Effector CD8-positive, alpha-beta T cell (primary cell): ENCODE results near the gene RRAGA.
"Not testable (repeated sequence)": the region's sequence is repeated elsewhere in the genome, so short reads cannot be mapped to it uniquely, and the experiment has no call there.

Experiments used
- DNase-seq: peaks from one replicate; lab custom pipeline; 2025; lab: John Stamatoyannopoulos, UW

The RRAGA gene

DNA sequence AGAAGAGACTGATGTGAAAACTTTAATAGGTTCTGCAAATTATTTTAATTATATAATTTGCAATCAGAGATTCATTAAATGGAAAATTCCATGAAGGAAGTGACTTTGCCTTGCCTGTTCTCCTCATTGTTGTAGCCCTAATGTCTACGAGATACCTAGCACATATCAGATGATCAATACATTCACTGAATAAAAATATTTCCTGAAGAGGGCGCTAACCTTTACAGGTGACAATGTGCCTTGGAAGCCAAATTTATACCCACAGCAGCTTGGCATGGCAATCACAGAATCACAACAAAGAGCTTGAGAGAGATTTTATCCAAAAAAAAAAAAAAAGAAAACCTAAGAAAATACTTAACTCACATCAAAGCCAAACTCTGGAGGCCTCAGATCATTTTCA, 36.1 kb downstream of the RRAGA start:
- no peak for DNase-seq

DNA sequence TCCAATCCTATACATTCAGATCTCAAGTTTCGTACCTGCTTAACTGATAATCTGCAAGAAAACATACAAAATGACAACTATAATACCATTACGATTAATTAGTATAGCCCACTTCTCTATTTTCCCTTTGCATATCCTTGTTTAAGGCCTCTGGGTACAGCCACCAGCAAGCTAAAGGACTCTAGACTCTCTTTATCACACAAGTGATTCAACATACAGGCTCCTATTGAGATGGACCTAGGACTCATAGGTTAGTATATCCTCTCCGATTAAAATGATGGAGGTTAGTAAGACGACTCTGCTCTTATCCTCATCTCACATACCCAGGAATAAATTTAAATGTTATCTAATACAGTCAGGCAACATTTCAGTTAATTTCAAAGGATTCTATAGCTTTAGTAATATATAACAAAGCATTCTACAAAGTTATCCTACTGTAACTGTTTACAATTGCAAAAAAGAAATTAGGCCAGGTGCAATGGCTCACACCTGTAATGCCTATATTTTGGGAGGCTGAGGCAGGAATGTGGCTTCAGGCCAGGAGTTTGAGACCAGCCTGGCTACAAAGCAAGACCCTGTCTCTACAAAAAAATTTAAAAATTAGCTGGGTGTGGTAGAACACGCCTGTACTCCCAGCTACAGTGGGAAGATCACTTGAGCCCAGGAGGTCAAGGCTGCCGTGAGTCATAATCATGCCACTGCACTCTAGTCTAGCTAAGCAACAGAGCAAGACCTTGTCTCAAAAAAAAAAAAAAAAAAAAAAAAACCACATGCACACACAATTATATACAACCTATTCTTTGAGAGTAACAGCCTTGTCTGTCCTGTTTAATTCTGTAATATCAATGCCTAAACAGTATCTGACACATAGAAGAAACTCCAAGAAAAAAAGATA, 38.1 kb downstream of the RRAGA start:
- no peak for DNase-seq

DNA sequence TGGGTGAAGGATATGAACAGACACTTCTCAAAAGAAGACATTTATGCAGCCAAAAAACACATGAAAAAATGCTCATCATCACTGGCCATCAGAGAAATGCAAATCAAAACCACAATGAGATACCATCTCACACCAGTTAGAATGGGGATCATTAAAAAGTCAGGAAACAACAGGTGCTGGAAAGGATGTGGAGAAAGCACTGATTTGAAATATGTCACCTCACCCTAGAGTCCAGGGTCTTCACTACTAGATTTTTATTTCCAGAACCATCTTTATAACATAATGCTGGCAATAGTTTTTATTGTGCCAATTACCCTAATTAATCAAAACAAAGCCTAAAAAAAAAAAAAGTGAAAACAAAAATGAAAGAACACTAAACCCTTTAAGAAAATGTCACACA, 48.2 kb downstream of the RRAGA start:
- DNase-seq = not testable (repeated sequence)
